GM21717 (cell line): ENCODE measurements around the gene TADA3.
A peak's percentile ranks its signal among the peaks of the same experiment; 100 is the strongest.
"Not testable (repeated sequence)": the region's sequence is repeated elsewhere in the genome, so short reads cannot be mapped to it uniquely, and the experiment has no call there.

ENCODE experiments used
- ATAC-seq: cut with Tn5 transposase; IDR thresholded peaks from one replicate; pipeline ENCODE4 v1.9.1; 2021; ENCODE audit warnings: mild to moderate bottlenecking, moderate library complexity; ENCODE audit not compliant: unreplicated experiment

TADA3 gene

DNA sequence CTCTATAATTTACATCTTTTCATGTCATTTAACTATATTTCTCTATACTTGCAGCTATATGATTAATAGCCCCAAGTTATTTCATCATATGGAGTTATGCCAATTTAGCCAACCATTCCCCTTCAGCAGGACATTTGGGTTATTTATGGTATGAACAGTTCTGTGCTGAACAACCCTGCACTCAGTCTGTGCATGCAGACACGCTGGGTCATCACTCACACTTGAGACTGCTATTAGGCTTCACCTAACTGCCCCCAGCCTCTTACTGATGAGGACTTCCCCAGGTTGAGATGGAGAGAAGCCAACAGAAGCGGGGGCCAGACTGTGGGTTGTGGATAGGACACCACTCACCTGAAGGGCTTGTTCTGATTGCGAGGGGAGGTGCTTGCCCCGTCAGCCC lies 7.3 kb downstream of the TADA3 start:
- ATAC-seq: no peak

DNA sequence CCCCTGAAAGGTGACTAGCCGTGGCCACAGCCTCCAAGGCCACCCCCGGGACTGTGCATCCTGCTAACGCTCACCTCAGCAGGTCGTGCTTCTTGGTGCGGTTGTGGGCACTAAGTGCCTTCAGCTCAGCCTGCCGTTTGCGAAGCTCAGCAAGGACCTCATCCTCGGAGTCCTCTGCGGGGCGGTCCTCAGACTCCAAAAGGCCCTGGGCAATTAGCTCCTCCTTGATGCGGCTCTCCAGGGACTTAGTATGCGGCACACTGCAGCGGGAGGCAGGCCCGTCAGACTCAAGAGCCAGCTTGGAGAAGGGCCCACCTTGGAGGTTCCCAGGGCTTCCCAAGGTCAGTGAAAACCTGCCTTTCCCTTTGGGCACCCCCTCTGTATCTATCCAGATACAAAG lies 8.3 kb downstream of the TADA3 start:
- no peak for ATAC-seq

GRCh38 chr3:9782770-9783169 lies 9.5 kb downstream of the TADA3 start:
- ATAC-seq: no peak

- ATAC-seq: no peak
Measured at GRCh38 chr3:9781978-9782603, 10.2 kb downstream of the TADA3 start.

DNA sequence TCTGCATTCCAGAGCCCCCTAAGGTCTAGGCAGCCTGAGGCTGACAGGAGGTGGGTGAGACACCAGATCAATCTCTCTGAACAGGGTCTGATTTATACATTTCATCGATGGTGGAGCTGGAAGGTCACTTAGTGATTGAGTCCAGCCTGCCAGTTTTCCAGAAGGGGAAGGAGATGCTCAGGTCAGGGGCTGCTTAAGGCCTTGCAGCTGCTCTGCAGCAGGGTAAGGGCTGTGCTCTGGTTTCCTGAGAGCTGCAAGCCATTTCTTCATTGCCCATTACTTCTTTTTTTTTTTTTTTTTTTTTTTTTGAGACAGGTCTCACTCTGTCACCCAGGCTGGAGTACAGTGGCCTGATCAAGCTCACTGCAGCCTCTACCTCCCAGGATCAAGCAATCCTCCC lies 10.7 kb downstream of the TADA3 start:
- no peak for ATAC-seq

- no peak for ATAC-seq
Measured at GRCh38 chr3:9780910-9781309, 11.4 kb downstream of the TADA3 start.

GRCh38 chr3:9780458-9780812 lies 11.8 kb downstream of the TADA3 start:
- no peak for ATAC-seq

DNA sequence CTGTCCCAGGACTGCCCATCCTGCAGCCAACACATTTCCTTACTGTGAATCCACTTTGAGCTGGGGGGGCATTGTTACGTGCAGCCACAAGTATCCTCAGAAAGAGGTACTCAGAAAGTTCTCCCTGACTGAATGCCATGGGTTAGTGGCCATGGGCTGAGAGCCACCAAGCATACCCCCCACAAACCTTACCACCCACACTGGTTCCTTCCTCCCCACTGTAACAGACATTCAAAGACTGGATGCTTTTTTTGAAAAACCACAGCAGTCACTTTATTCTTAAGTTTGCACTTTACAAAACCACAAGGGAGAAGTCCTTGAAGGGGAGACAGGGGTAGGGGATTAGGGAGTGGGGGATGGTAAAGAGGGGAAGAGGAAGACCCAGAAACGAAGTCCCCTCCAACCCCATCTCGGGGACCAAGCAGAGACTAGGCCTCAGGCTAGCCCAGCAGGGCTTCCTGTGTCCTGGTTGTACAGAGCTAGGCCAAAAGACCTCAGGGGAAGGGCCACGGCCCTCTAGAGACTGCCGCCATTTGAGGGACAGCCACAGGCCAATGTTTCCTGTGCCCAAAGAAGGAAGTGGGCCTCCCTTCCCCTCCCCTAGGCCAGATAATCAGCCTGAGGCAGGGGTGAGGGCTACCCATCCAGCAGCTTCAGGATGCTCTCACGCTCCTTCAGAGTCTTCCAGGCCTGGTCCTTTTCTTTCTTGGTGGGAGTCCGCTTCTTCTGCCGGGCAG lies 12.4 kb downstream of the TADA3 start:
- no peak for ATAC-seq

DNA sequence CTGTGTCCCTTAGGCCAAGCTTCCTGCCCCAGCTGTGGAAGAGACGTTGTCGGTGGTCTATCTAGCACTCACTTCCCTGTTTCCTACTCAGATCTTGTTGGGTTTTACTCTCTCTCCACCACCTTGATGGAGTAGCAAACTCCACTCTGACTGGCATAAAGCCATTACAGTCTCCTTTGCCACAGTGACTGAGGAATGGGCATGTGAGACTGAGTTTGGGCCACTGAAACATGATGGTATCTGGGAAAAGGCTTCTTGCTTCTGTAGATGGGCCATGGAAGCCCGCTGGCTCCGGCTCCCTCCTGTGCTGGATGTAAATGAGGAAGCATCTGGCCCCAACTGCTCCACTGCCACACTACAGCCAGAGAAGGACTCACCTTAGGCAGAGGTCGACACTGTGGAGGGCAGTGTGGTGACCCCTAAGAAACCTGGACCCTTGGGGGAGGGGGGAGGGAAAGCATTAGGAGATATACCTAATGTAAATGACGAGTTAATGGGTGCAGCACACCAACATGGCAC lies 13.1 kb downstream of the TADA3 start:
- ATAC-seq: no peak

- no peak for ATAC-seq
Measured at GRCh38 chr3:9778143-9779074, 13.9 kb downstream of the TADA3 start.

DNA sequence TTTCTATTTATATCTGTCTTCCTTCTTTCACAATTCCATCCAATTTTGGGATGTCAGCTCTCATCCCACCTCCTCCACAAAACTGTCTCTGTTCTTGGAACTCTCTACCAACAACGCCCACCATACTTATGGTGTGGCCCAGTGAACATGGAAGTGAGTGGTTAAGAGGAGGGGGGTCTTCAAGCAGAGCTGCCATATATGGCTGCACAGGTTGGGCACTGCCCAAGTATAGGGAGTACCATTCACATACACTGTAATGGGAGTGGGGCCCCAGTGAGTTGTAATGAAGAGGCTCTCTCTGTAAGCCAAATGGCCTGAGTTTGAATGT lies 14.6 kb downstream of the TADA3 start:
- no peak for ATAC-seq

DNA sequence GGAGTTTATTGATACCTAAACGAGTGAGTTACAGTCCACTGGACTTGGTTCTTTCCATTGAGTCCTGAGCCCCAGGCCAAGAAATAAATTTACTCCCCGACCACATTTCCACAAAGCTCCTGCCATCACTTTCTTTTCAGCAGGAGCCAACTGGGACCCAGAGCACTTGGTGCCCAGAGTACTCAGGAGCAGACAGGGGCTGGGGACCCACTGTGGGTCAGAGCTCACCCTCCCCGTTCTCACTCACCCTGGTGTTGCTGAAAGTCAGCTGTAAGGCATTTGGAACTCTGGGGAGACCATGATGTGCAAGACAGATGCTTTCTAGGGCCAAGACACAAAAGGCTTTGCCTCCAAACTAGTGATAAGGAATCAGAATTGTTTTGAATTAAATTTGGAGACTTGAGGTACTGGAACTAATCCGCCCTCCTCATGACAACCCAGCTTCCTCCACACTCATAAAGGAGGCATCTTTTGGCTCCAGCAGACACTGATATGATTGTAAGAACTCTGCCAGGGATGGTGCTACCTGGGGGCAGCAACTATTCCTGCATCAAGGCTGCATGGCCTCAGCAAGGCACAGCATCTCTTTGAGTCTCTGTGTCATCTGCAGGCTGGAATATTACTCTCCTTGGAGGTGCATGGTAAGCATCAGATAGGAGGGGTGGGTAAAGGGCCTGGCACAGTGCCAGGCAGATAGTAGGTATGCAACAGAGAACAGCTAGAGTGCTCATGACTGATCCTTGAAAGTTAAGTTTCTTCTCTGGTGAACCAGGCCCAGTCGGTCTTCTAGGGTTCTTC lies 15.2 kb downstream of the TADA3 start:
- ATAC-seq: no peak

DNA sequence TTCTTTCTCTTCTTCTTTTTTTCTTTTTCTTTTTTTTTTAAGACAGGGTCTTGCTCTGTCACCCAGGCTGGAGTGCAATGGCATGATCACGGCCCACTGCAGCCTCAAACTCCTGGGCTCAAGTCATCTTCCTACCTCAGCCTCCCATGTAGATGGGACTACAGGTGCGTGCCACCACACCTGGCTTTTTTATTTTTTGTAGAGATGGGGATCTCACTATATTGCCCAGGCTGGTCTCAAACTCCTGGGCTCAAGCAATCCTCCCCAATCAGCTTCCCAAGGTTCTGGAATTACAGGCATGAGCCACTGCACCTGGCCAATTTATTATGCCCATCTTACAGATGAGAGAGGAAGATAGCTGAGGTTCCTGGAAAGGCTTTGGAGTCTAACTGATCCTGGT lies 21.3 kb downstream of the TADA3 start:
- ATAC-seq: not testable (repeated sequence)

DNA sequence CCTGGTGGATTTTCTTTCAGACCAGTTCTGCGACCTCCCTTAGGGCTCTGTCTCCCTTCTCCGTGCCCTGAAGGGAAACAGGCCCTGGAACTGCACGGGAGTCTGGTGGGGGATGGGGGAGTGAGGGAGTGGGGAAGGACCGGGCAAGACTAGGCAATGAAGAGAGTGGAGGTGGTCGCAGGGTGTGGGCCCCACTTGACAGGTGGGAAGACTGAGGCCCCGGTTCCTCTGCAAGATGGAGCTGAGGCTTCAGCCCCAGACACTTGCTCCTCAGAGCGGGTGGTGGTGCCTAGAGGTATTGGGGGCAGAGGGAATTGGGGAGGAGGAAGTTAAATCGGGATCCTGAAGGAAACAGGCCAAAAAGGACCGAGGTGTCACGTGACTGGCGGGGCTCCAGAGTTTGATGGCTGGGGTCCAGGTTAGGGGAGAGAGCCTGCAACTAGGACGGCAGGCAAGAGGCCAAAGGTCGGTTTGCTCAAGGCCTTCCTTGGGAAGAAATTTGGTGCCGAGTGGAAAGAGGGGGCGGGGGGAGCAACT lies 21.9 kb downstream of the TADA3 start:
- ATAC-seq: no peak

DNA sequence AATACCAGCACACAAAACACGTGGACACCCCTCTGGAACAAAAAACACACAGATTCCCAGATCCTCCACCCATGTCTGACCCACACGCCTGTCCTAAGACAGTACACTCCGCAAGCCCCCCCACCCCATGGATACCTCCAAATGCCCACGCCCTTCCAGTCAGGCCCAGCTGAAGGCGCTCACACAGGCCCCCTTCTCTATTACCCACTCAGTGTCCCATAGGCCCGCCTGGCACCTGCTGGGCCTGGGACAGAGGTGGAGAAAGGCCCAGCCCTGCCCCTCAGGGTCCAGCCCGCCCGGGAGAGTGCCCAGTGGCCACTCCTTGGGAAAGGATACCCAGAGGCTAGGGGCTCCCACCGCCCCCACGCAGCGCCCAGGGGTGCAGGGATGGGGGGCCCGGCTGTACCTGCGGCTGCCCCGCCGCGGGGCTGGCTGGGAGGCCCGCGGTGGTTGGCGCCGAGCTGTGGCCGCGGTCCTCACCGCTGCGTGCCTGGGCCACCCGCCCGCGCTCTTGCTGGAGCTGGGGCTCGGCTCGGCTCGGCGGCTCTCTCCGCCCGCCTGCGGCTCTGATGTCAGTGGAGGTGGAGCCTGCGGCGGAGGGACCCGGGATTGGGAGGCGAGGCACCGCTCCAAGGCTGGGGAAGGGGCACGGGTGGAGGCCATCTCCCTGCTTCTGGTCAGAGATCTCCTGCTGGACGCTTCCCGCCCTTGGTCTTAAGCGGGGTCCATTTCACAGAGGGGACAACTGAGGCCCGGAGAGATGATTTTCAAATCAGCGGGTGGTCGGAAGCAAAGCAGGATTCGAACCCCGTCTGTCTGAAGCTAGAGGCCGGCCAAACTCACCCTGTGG lies 22.6 kb downstream of the TADA3 start, which contains the start of gene CAMK1:
Gene CAMK1 (minus strand): TSS at position 522 of the 850 bp plus-strand sequence. CDS start 2,198 bp downstream, outside the sequence.
- ATAC-seq: peak; percentile 58

DNA sequence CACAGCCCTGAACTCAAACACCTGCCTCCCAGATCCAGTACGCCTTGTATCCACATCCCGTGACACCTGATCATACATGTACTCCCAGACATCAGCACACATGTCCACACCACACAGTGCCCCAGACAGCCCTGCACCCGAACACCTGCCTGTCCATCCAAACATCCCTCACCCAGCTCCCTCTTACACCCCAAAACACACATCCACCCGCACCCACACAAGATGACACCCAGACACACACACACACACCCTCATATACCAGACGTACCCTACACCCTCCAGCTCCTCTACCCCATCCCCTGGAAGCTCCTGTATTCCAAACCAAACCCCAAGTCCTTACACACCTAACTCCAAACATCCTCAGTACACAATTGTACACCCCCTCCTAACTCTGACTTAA lies 23.3 kb downstream of the TADA3 start:
- no peak for ATAC-seq

- no peak for ATAC-seq
Measured at GRCh38 chr3:9768141-9768775, 24.0 kb downstream of the TADA3 start.

DNA sequence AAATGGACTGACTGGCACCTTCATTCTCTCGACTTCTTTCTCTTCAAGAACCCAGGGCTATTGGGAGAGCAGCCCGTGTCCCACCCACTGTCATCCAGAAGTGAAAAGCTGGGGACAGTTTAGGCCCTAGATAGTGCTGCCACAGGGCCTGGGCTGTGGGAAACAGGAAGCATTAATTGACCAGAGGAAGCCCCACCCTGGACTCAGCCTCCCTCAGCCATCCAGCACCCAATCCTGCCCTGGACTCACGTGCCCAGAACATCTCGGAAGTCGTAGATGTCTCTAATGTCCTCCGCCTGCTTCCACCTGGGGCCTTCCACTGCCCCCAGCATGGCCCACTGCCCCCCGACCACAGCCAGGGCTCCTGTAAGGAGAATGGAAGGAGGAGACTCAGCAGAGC lies 24.9 kb downstream of the TADA3 start:
- ATAC-seq: no peak

DNA sequence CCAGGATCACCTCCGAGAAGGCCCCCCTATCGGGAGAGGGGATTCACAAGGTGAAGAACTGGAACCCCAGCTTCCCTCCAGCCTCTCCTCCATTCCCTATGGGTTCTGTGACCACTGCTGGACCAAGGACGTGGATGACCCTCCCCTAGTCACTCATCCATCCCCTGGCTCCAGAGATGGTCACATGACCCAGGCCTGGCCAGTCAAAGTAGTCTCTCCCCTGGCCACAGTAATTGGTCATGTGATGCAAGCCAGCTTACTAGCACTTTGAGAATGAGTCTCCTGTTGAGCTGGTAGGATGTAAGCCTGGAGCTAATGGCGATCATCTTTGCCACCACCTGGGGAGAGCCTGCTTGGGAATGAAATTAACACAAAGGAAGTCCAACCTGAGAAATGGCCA lies 26.4 kb downstream of the TADA3 start:
- ATAC-seq: no peak
